ENCODE data around the gene SLIT3.
A peak's percentile ranks its signal among the peaks of the same experiment; 100 is the strongest.

The SLIT3 gene

GRCh38 chr5:168899264-168899663, 401.7 kb downstream of the SLIT3 start:
- no peak for DNase-seq (ENCODE audit: low read depth)
- no peak overlapping the region for H3K4me3 ChIP-seq (ENCODE audit: low read length)
- TF ChIP-seq CTCF (conservative IDR thresholded peaks at IDR 0.05; ENCODE audit: low read depth, low read length) = no peak

GRCh38 chr5:168898247-168898911, 402.6 kb downstream of the SLIT3 start:
- peak; percentile 51 for DNase-seq (ENCODE audit: low read depth)
- H3K4me3 ChIP-seq (ENCODE audit: low read length) = no peak overlapping the region
- TF ChIP-seq CTCF (conservative IDR thresholded peaks at IDR 0.05; ENCODE audit: low read depth, low read length) = no peak

GRCh38 chr5:168897387-168898122, 403.4 kb downstream of the SLIT3 start:
- TF ChIP-seq CTCF (conservative IDR thresholded peaks at IDR 0.05; ENCODE audit: low read depth, low read length) = no peak
- DNase-seq (ENCODE audit: low read depth) = no peak
- no peak overlapping the region for H3K4me3 ChIP-seq (ENCODE audit: low read length)

GRCh38 chr5:168895295-168896071, 405.5 kb downstream of the SLIT3 start:
- no peak overlapping the region for H3K4me3 ChIP-seq (ENCODE audit: low read length)
- DNase-seq (ENCODE audit: low read depth) = no peak
- TF ChIP-seq CTCF (conservative IDR thresholded peaks at IDR 0.05; ENCODE audit: low read depth, low read length) = no peak

GRCh38 chr5:168893283-168893682, 407.7 kb downstream of the SLIT3 start:
- no peak overlapping the region for H3K4me3 ChIP-seq (ENCODE audit: low read length)
- TF ChIP-seq CTCF (conservative IDR thresholded peaks at IDR 0.05; ENCODE audit: low read depth, low read length) = no peak
- DNase-seq (ENCODE audit: low read depth) = no peak

- no peak overlapping the region for H3K4me3 ChIP-seq (ENCODE audit: low read length)
- no peak for DNase-seq (ENCODE audit: low read depth)
Observed at GRCh38 chr5:168892618-168893186, 408.2 kb downstream of the SLIT3 start.

More at GRCh38 chr5:168892618-168893186, 408.2 kb downstream of the SLIT3 start:
- TF ChIP-seq CTCF (conservative IDR thresholded peaks at IDR 0.05; ENCODE audit: low read depth, low read length) = no peak

Measured in retinal pigment epithelial cell (primary cell).